GM21360 (cell line): ENCODE data around the gene SELENOO.

Experiments
- ATAC-seq: cut with Tn5 transposase; IDR thresholded peaks from one replicate; pipeline ENCODE4 v1.9.1; 2021; ENCODE audit warnings: mild to moderate bottlenecking, moderate library complexity; ENCODE audit not compliant: unreplicated experiment

SELENOO gene

GRCh38 chr22:50184004-50184901 lies 16.6 kb upstream of the SELENOO start:
- ATAC-seq, result no peak

GRCh38 chr22:50184902-50185374 lies 15.9 kb upstream of the SELENOO start:
- ATAC-seq, result no peak

- peak; percentile 46 for ATAC-seq
Measured at GRCh38 chr22:50185375-50186087, 15.3 kb upstream of the SELENOO start, which contains the start of gene TRABD. Gene TRABD (plus strand): TSS chr22:50185913. CDS start chr22:50193061, 7,148 bp downstream.

GRCh38 chr22:50186181-50186714 lies 14.6 kb upstream of the SELENOO start:
- no peak for ATAC-seq

GRCh38 chr22:50186761-50187523 lies 13.9 kb upstream of the SELENOO start:
- no peak for ATAC-seq

- ATAC-seq, result no peak
Measured at GRCh38 chr22:50188356-50188755, 12.5 kb upstream of the SELENOO start.

- no peak for ATAC-seq
Measured at GRCh38 chr22:50189184-50189848, 11.5 kb upstream of the SELENOO start.

- ATAC-seq, result no peak
Measured at GRCh38 chr22:50189849-50190181, 11.0 kb upstream of the SELENOO start.

- peak; percentile 33 for ATAC-seq
Measured at GRCh38 chr22:50190182-50190940, 10.4 kb upstream of the SELENOO start.

- no peak for ATAC-seq
Measured at GRCh38 chr22:50190941-50191741, 9.7 kb upstream of the SELENOO start.

- ATAC-seq, result no peak
Measured at GRCh38 chr22:50192436-50193204, 8.2 kb upstream of the SELENOO start.

- no peak for ATAC-seq
Measured at GRCh38 chr22:50193621-50194020, 7.2 kb upstream of the SELENOO start.

- no peak for ATAC-seq
Measured at GRCh38 chr22:50194037-50194805, 6.6 kb upstream of the SELENOO start.

GRCh38 chr22:50196256-50196655 lies 4.6 kb upstream of the SELENOO start:
- no peak for ATAC-seq

- no peak for ATAC-seq
Measured at GRCh38 chr22:50197000-50197800, 3.6 kb upstream of the SELENOO start.

GRCh38 chr22:50197856-50198623 lies 2.8 kb upstream of the SELENOO start:
- no peak for ATAC-seq
